Cardiac muscle cell (in vitro differentiated cells and primary cell): ENCODE data around the gene PHF20. TPM values are rescaled to one million over a fixed set of nuclear protein-coding genes. Genes with fewer than 3 reads are reported as not detected.

Source experiments
- DNase-seq, 2 donors: peaks; one replicate each; pipeline versions ENCODE4 v3.0.0 to v3.0.0-alpha.2; 2010 to 2017; ENCODE audit warnings: low read depth in 1 of 2, low spot score in 1 of 2
- H3K27ac ChIP-seq: fragments of 200-600 bp; sonication (generic); 2 replicates; pipeline ENCODE4 v1.5.1; 2016
- H3K27me3 ChIP-seq: fragments of 200-600 bp; sonication (generic); 2 replicates; pipeline ENCODE4 v1.6.0; 2016; ENCODE audit warnings: control low read depth
- H3K36me3 ChIP-seq: fragments of 200-600 bp; sonication (generic); 2 replicates; pipeline ENCODE4 v1.5.1; 2016; ENCODE audit warnings: control low read depth
- H3K4me1 ChIP-seq: fragments of 200-600 bp; sonication (generic); 2 replicates; pipeline ENCODE4 v1.8.1; 2017; ENCODE audit warnings: low read depth, mild to moderate bottlenecking, mixed run types
- H3K4me3 ChIP-seq: fragments of 200-600 bp; sonication (generic); 2 replicates; pipeline ENCODE4 v1.5.1; 2016; ENCODE audit warnings: mild to moderate bottlenecking
- H3K9me3 ChIP-seq: fragments of 200-600 bp; sonication (generic); 2 replicates; pipeline ENCODE4 v1.5.1; 2017; ENCODE audit warnings: low read depth, mild to moderate bottlenecking, control low read depth
- polyA plus RNA-seq: library from polyadenylated mRNA; unstranded; fragments of >200 nt; fragmentation: Nextera tagmentation; extraction: Ambion mirVana; gene quantifications from 2 replicates; pipeline ENCODE4 v1.2.1, GENCODE V29; 2016
- total RNA-seq: library from RNA; depleted of rRNA; stranded (reverse); fragments of >200 nt; gene quantifications from 2 replicates; pipeline ENCODE4 v1.2.3, GENCODE V29; 2016
- TF ChIP-seq, protein P1 (sequence below): IDR thresholded peaks from 2 replicates; pipeline ENCODE4 v1.5.1; 2012; ENCODE audit warnings: low read depth, mild to moderate bottlenecking, low read length

Gene PHF20
- total and polyA plus RNA-seq, 2 experiments from 2014 or later, result 42.0 to 49.6 TPM

DNA sequence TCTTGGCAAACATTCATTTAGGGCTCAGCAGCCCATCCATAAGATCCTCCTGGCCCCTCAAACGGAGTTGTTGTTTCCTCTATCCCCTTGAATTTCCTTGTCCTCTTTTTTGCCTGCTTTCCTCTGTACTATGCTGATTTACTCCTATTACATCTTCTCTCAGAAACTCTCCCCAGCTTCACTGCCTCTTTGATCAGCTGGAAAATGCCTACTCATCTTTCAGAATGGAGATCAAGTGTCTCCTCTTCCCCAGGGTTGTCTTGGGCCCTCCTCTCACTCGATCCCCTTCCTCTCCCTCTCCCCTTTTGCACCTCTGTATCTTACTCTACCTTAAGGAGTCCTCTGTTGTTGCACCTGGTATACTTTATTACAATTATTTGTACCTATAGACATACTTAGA is 60.2 kb downstream of the PHF20 start:
- H3K36me3 ChIP-seq, result no peaks in the 10 kb centered on the region
- peaks cover 9% of the 10 kb centered on the region for H3K4me1 ChIP-seq
- TF ChIP-seq, protein P1, sequence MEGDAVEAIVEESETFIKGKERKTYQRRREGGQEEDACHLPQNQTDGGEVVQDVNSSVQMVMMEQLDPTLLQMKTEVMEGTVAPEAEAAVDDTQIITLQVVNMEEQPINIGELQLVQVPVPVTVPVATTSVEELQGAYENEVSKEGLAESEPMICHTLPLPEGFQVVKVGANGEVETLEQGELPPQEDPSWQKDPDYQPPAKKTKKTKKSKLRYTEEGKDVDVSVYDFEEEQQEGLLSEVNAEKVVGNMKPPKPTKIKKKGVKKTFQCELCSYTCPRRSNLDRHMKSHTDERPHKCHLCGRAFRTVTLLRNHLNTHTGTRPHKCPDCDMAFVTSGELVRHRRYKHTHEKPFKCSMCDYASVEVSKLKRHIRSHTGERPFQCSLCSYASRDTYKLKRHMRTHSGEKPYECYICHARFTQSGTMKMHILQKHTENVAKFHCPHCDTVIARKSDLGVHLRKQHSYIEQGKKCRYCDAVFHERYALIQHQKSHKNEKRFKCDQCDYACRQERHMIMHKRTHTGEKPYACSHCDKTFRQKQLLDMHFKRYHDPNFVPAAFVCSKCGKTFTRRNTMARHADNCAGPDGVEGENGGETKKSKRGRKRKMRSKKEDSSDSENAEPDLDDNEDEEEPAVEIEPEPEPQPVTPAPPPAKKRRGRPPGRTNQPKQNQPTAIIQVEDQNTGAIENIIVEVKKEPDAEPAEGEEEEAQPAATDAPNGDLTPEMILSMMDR, result no peak
- H3K27ac ChIP-seq, result no peak overlapping the region
- H3K4me3 ChIP-seq, result no peak overlapping the region
- H3K9me3 ChIP-seq, result no peaks in the 10 kb centered on the region
- DNase-seq, result no peak
- no peaks in the 10 kb centered on the region for H3K27me3 ChIP-seq

DNA sequence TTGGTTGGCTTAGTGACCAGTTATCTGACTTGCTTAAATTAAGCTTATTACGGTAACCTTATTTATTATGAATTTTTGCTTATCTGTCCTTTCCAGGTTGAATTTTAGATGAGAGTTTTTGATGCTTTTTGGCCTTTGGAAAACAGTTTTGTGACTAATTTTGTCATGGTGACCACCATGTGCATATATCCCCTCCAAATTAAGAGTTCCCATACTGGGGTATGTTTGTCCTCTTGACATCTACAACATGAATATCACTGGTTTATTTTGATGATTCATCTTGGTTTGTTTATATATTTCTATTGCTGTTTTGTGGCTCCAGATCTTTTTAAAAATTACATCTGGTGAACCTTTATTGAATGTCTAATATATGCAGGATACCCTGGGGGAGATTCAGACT is 61.4 kb downstream of the PHF20 start:
- no peaks in the 10 kb centered on the region for H3K36me3 ChIP-seq
- no peak overlapping the region for H3K4me3 ChIP-seq
- H3K27ac ChIP-seq, result no peak overlapping the region
- no peaks in the 10 kb centered on the region for H3K27me3 ChIP-seq
- peaks cover 7% of the 10 kb centered on the region for H3K4me1 ChIP-seq
- TF ChIP-seq, protein P1, result no peak
- H3K9me3 ChIP-seq, result no peaks in the 10 kb centered on the region
- DNase-seq, result no peak

DNA sequence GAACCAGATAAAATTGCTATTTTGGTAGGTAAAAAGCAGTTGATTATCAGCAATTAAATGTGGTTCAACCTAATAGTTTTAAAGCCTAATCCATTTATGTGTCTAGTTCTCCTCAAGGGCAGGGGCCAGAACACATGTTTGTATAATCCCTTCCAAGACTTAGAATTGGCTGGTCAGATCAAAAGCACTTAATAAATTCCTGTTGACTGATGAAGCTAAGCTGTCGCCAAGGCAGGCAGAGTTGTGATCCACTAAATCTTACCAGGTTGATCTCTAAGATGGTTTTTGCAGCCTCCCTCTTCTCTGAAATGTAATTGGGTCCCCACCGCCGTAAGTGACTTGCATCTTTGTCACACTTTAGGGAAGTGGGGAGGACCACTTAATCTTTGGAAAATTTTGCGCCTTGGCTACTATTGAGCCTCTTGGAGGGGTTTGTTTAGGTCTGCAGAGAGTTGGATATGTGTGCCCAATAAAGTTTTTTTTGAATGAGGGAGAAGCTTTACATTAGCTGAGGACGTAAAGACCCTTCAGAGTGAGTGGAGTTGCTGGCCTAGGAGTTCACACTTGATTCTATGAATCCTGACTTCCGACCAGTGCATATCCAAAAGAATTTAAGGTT is 65.9 kb downstream of the PHF20 start:
- Histone ChIP-seq H3K27me3 (no peaks in the 10 kb centered on the region), H3K36me3 (no peaks in the 10 kb centered on the region), H3K4me3 (no peak overlapping the region), H3K9me3 (no peaks in the 10 kb centered on the region), H3K4me1 (no peaks in the 10 kb centered on the region), H3K27ac (no peak overlapping the region)
- TF ChIP-seq, protein P1, result no peak
- DNase-seq, result no peak

DNA sequence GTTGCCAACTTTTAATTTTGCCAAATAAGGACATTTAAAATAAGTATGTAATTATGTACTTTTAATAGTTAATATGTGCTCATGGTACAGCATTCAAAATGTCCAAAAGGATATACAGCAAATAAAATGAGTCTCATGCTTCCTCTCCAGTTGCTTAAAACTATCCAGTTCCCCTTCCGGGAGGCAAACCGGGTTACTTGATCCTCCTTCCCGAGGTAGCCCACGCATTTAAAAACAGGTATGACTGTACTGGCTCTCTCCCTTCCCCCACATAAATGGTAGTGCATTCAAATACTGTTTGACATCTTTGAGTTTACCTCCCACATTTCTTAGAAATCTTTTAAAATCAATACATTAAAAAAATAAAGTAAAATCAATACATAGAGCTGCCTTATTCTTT is 66.4 kb downstream of the PHF20 start:
- no peak overlapping the region for H3K27ac ChIP-seq
- no peaks in the 10 kb centered on the region for H3K27me3 ChIP-seq
- H3K9me3 ChIP-seq, result no peaks in the 10 kb centered on the region
- TF ChIP-seq, protein P1, result no peak
- DNase-seq, result no peak
- no peaks in the 10 kb centered on the region for H3K36me3 ChIP-seq
- H3K4me3 ChIP-seq, result no peak overlapping the region
- no peaks in the 10 kb centered on the region for H3K4me1 ChIP-seq

DNA sequence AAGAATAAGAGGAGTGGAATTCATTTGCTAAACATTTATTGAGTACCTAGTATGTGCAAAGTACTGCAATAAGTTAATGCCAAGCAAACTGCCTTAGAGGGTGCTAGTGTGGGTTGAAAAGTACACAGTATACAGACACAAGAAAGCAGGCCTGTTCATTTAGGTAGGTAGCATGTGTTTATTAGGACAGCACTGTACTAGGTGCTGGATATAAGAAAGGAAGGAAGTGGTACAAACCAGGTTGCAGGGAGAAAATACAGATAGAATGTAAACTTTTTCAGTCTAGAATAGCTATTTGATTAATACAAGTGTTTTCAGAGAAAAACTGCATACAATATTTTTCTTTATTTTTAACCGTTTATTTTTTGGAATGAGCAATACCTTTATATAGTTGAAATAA is 68.1 kb downstream of the PHF20 start:
- no peaks in the 10 kb centered on the region for H3K36me3 ChIP-seq
- no peaks in the 10 kb centered on the region for H3K9me3 ChIP-seq
- TF ChIP-seq, protein P1, result no peak
- no peak for DNase-seq
- H3K27me3 ChIP-seq, result no peaks in the 10 kb centered on the region
- H3K4me3 ChIP-seq, result no peak overlapping the region
- no peaks in the 10 kb centered on the region for H3K4me1 ChIP-seq
- H3K27ac ChIP-seq, result no peak overlapping the region
